CD4-positive, alpha-beta memory T cell (primary cell): Measurements from ENCODE around the gene REC8. TPM values are rescaled to one million over a fixed set of nuclear protein-coding genes. Genes with fewer than 3 reads are reported as not detected.
"Not testable (repeated sequence)": the region's sequence is repeated elsewhere in the genome, so short reads cannot be mapped to it uniquely, and the experiment has no call there.

Experiments
- CTCF ChIA-PET: fragments of 350-600 bp; sonication (Branson Sonifier 250); formaldehyde crosslinking; loops from one replicate; lab custom pipeline; 2021; ENCODE audit warnings: inconsistent platforms; ENCODE audit not compliant: partially characterized antibody; lab: Charles Lee
- POLR2A ChIA-PET: fragments of 350-600 bp; sonication (Branson Sonifier 250); formaldehyde crosslinking; loops from one replicate; lab custom pipeline; 2021; ENCODE audit not compliant: partially characterized antibody; lab: Charles Lee
- DNase-seq, 5 donors: peaks; one replicate each; pipeline versions ENCODE4 v3.0.0 to v3.0.0-alpha.2; 2020 to 2022; ENCODE audit warnings: mixed read lengths in 1 of 5
- H3K27ac ChIP-seq: one replicate; pipeline ENCODE4 v1.7.0; 2013; ENCODE audit warnings: low read depth, low read length
- H3K27me3 ChIP-seq: 2 replicates; pipeline ENCODE4 v1.7.0; 2013; ENCODE audit warnings: mild to moderate bottlenecking, low read length, moderate library complexity; ENCODE audit not compliant: insufficient read depth
- H3K36me3 ChIP-seq: 2 replicates; pipeline ENCODE4 v1.7.0; 2013; ENCODE audit warnings: mild to moderate bottlenecking, low read length, moderate library complexity; ENCODE audit not compliant: insufficient read depth
- H3K4me1 ChIP-seq: 2 replicates; pipeline ENCODE4 v1.7.0; 2013; ENCODE audit warnings: mild to moderate bottlenecking, low read length, moderate library complexity; ENCODE audit not compliant: insufficient read depth
- H3K4me3 ChIP-seq, 2 donors: one replicate each; pipeline ENCODE4 v1.7.0; 2013; ENCODE audit warnings: low read length in 2 of 2, mild to moderate bottlenecking in 1 of 2
- H3K9me3 ChIP-seq, 2 donors: one replicate each; pipeline ENCODE4 v1.7.0; 2013; ENCODE audit warnings: low read length in 2 of 2, control low read depth in 1 of 2; ENCODE audit not compliant: control insufficient read depth in 1 of 2
- H3K27ac Mint-ChIP-seq, 7 donors: one replicate each; pipeline ENCODE4 v1.8.0; 2020 to 2021; ENCODE audit warnings: mixed read lengths in 7 of 7, mild to moderate bottlenecking in 6 of 7, inconsistent platforms in 3 of 7, moderate library complexity in 3 of 7
- H3K27me3 Mint-ChIP-seq, 2 donors: one replicate each; pipeline ENCODE4 v1.8.0; 2020 to 2021; ENCODE audit warnings: mixed read lengths in 2 of 2
- H3K36me3 Mint-ChIP-seq, 2 donors: one replicate each; pipeline ENCODE4 v1.8.0; 2020 to 2021; ENCODE audit warnings: mixed read lengths in 2 of 2, inconsistent platforms in 1 of 2, mild to moderate bottlenecking in 1 of 2
- H3K4me1 Mint-ChIP-seq, 4 donors: one replicate each; pipeline ENCODE4 v1.8.0; 2020 to 2021; ENCODE audit warnings: mixed read lengths in 4 of 4, mild to moderate bottlenecking in 1 of 4
- H3K4me3 Mint-ChIP-seq, 8 donors: one replicate each; pipeline ENCODE4 v1.8.0; 2020 to 2021; ENCODE audit warnings: mixed read lengths in 8 of 8, mild to moderate bottlenecking in 7 of 8, moderate library complexity in 6 of 8, inconsistent platforms in 3 of 8
- H3K9me3 Mint-ChIP-seq, 8 donors: one replicate each; pipeline ENCODE4 v1.8.0; 2020 to 2021; ENCODE audit warnings: mixed read lengths in 8 of 8, mild to moderate bottlenecking in 5 of 8, inconsistent platforms in 3 of 8, moderate library complexity in 1 of 8
- intact Hi-C: fragments of 100-400 bp; cut with micrococcal nuclease; formaldehyde crosslinking; loops from one replicate; pipeline ENCODE4 v1.15.1; 2023
- polyA plus RNA-seq, 2 donors: library from polyadenylated mRNA; unstranded; fragments of 300-500 nt; fragmentation: Illumina TruSeq; gene quantifications; one replicate each; pipeline ENCODE4 v1.2.3, GENCODE V29; 2021
- total RNA-seq, 2 experiments: library from RNA; stranded (reverse); gene quantifications; one replicate each; pipeline ENCODE4 v1.2.3, GENCODE V29; 2021

REC8 gene
- total and polyA plus RNA-seq, 4 experiments from 2014 or later = 2.8 to 30.5 (median 18.8) TPM

DNA sequence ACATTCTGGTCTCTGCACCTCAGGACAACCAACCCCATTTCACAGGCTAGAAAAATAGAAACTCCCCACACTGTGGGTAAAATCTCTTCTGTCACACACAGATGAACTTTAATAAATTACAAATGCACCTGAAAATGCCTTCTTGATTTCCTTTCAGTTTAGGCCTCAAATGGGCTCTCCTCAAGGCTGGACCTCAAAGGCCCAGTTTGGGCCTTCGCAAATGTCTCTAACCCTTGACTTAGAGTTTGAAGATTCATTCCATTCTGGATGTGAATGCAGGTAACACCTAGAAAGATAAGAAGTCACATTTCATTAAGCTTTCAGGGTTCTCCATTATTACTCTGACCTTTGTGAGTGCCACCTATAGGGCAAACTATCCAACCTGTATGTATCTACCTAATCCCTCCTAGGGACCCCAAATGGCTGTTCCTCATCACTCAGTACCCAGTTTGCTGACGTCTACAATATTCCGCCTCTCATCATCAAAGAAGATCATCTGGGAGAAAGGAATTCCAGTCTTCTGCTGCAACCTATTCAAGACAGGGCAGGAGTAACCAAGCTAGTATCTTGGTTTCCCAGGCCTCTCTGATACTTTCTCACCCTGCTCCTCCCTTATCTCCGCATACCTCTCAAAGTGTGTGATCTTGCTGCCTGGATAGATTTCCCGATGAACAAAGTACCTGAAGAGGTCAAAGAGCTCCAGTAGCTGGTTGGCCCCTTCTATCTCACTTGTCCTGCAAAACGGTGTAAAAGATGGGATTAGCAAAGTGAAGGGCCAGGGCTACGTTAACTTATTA is 42.2 kb downstream of the REC8 start:
- no peaks in the 10 kb centered on the region for H3K27me3 ChIP-seq
- intact Hi-C loops = loop anchor here (1.0 to 2.0 kb wide), 6 partner anchors 19 to 99 kb away; partner anchors contain the start of genes DCAF11, EMC9, IPO4 and IRF9
- no peak for DNase-seq
- Mint-ChIP-seq H3K27ac (peak overlapping the region; percentile 95 to 100 (median 99)), H3K4me1 (peaks cover 33 to 72% (median 48%) of the 10 kb centered on the region in 4 donors), H3K27me3 (no peaks in the 10 kb centered on the region), H3K4me3 (peak overlapping the region; percentile 92 to 99 (median 96)), H3K36me3 (peaks cover 21 to 49% of the 10 kb centered on the region in 2 donors), H3K9me3 (peaks cover 0 to 5% (median 0%) of the 10 kb centered on the region in 8 donors)
- H3K9me3 ChIP-seq = no peaks in the 10 kb centered on the region
- peak overlapping the region in 1 of 2 donors; percentile 91 for H3K4me3 ChIP-seq
- peaks cover 23% of the 10 kb centered on the region for H3K36me3 ChIP-seq
- H3K27ac ChIP-seq = peak overlapping the region; percentile 100
- peaks cover 42% of the 10 kb centered on the region for H3K4me1 ChIP-seq
- CTCF ChIA-PET = interaction anchor here (0.6 to 4.9 kb wide), 14 partner anchors 10 to 222 kb away, joined by 3 to 68 read pairs (median 9); partner anchors contain the start of genes CIDEB, DCAF11, DHRS1 and NOP9
- POLR2A ChIA-PET = interaction anchor here (0.7 to 6.6 kb wide), 34 partner anchors 7 to 1156 kb away, joined by 3 to 171 read pairs (median 8); partner anchors contain the start of genes CBLN3, CIDEB, DCAF11 and DHRS1

DNA sequence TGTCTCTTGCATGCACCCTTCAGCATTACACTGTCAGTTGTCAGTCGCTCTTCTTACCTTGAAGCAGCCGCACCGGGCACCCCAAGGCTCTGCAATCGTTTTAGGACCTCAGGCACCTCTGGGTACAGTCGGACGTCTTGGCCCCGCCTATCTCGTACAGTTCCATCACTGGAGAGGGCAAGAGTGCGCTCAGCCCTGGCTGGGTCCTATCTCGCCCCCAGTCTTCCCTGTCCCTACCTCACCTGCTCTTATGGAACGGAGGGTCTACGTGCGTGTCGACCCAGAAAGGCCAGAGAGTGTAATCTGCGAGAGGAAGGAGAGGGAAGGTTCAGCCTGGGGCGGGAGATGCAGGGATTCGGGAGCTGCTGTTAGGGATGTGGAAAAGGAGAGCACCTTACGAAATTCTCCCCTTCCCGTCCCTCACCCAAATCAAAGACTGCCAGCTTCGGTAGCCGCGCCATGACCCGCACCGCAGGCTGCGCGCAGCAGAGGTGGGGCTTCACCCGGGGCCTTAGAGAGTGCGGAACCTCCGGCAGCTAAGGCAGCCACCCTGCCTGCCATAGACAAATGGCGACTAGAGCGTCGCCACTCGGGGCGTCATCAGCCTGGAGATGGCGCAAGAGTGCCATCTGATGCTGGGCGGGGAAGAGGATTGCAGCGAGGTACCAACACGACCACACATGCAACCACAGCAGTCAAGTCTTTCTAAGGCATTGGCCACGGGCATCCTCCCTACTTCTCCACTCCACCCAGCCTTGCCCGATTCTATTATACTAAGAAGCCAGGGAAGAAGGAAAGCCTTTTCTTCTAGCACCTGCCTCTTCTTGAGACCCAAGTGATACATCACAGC is 43.8 kb downstream of the REC8 start, which contains the start of gene MDP1:
Gene MDP1, minus strand, starts transcription at position 572 of the 850 bp plus-strand sequence. Its CDS starts 111 bp downstream, at position 461.
- DNase-seq = peak; percentile 86 to 92 (median 88)
- POLR2A ChIA-PET = interaction anchor here (0.6 to 6.6 kb wide), 32 partner anchors 9 to 895 kb away, joined by 3 to 171 read pairs (median 8); partner anchors contain the start of genes CBLN3, CIDEB, DCAF11 and DHRS1
- peaks cover 6% of the 10 kb centered on the region for H3K36me3 ChIP-seq
- peak within 1 kb of the TSS; percentile 90 to 97 (median 93) for H3K4me3 Mint-ChIP-seq
- H3K4me3 ChIP-seq = peak within 1 kb of the TSS; percentile 94 to 95
- no peaks in the 10 kb centered on the region for H3K27me3 ChIP-seq
- CTCF ChIA-PET = interaction anchor here (0.7 to 4.9 kb wide), 27 partner anchors 9 to 222 kb away, joined by 3 to 68 read pairs (median 5); partner anchors contain the start of genes CIDEB, DCAF11, IPO4 and NRL
- H3K36me3 Mint-ChIP-seq = peaks cover 10 to 36% of the 10 kb centered on the region in 2 donors
- H3K9me3 ChIP-seq = no peaks in the 10 kb centered on the region
- H3K9me3 Mint-ChIP-seq = peaks cover 0 to 5% (median 0%) of the 10 kb centered on the region in 8 donors
- peak within 1 kb of the TSS; percentile 100 for H3K27ac ChIP-seq
- peak within 1 kb of the TSS; percentile 95 to 100 (median 99) for H3K27ac Mint-ChIP-seq
- intact Hi-C loops = loop anchor here (1.0 kb wide), 6 partner anchors 17 to 227 kb away; partner anchors contain the start of genes GMPR2, NEDD8, RABGGTA and SDR39U1
- H3K27me3 Mint-ChIP-seq = no peaks in the 10 kb centered on the region
- peaks cover 42% of the 10 kb centered on the region for H3K4me1 ChIP-seq
- H3K4me1 Mint-ChIP-seq = peaks cover 30 to 56% (median 44%) of the 10 kb centered on the region in 4 donors

DNA sequence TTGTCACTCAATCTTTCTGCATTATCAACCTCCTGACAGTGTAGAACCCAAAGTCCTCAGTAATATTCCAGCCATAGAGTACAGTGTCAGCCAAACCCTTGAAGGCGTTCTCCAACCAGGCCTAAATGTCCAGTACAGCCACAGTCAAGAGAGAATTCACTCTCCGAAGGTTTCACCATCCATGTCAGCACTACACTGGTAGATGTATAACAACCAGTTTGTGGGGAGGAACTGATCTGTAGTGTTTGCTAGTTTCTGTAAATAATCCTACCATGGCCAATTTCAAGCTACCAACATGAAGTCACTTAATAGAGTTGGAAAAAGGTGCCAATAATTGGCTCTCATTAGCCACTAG is 44.4 kb downstream of the REC8 start:
- Mint-ChIP-seq H3K27me3 (no peaks in the 10 kb centered on the region), H3K9me3 (peaks cover 0 to 5% (median 0%) of the 10 kb centered on the region in 8 donors), H3K4me3 (peak overlapping the region; percentile 90 to 97 (median 93)), H3K4me1 (peaks cover 30 to 55% (median 42%) of the 10 kb centered on the region in 4 donors), H3K27ac (peak overlapping the region; percentile 94 to 100 (median 98)), H3K36me3 (peaks cover 9 to 32% of the 10 kb centered on the region in 2 donors)
- ChIA-PET CTCF (interaction anchor here (0.8 to 4.9 kb wide), 19 partner anchors 9 to 107 kb away, joined by 3 to 68 read pairs (median 5); partner anchors contain the start of genes CIDEB, IPO4, TINF2 and TM9SF1), POLR2A (interaction anchor here (0.6 to 6.6 kb wide), 32 partner anchors 9 to 895 kb away, joined by 3 to 171 read pairs (median 8); partner anchors contain the start of genes CBLN3, CIDEB, DCAF11 and DHRS1)
- Histone ChIP-seq H3K4me3 (peak overlapping the region in 1 of 2 donors; percentile 94), H3K9me3 (no peaks in the 10 kb centered on the region), H3K27ac (peak overlapping the region; percentile 100), H3K4me1 (peaks cover 39% of the 10 kb centered on the region), H3K36me3 (peaks cover 2% of the 10 kb centered on the region), H3K27me3 (no peaks in the 10 kb centered on the region)
- DNase-seq = no peak
- intact Hi-C loops = loop anchor here (1.0 kb wide), 6 partner anchors 16 to 226 kb away; partner anchors contain the start of genes GMPR2, NEDD8, RABGGTA and SDR39U1

DNA sequence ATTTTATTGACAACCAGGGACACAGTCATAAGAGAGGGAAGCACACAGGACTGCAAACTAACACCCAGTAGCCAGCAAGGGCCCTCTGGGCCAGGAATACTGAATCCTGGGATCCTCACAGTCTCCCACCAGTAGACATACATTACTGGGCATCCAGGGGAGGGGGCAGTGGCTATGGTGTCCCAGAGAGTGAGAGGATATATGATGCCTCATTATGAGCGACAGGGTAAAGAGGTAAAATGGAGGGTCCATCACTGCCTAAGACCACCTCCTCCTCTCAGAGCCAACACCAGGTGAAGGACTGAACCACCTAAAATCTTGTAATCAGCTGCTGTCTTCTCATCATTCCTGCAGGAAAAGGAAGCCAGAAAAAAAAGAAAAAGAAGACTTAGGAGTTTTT is 45.0 kb downstream of the REC8 start:
- intact Hi-C loops = loop anchor here (1.0 kb wide), 6 partner anchors 15 to 225 kb away; partner anchors contain the start of genes GMPR2, NEDD8, RABGGTA and SDR39U1
- Mint-ChIP-seq H3K36me3 (peaks cover 4 to 27% of the 10 kb centered on the region in 2 donors), H3K27ac (peak overlapping the region in 5 of 7 donors; percentile 52 to 100 (median 95)), H3K4me1 (peaks cover 25 to 49% (median 37%) of the 10 kb centered on the region in 4 donors)
- CTCF ChIA-PET = interaction anchor here (1.3 to 4.9 kb wide), 6 partner anchors 8 to 92 kb away, joined by 5 to 68 read pairs (median 14); partner anchors contain the start of genes CIDEB, IPO4, TINF2 and TM9SF1
- not testable (repeated sequence) for DNase-seq, H3K27me3 Mint-ChIP-seq, H3K9me3 Mint-ChIP-seq, H3K36me3 ChIP-seq, H3K9me3 ChIP-seq, H3K27me3 ChIP-seq, H3K4me3 ChIP-seq, H3K4me3 Mint-ChIP-seq
- POLR2A ChIA-PET = interaction anchor here (0.6 to 6.6 kb wide), 13 partner anchors 8 to 108 kb away, joined by 3 to 171 read pairs (median 21); partner anchors contain the start of genes DHRS1, GMPR2, IPO4 and NEDD8
- peak overlapping the region; percentile 100 for H3K27ac ChIP-seq
- H3K4me1 ChIP-seq = peaks cover 33% of the 10 kb centered on the region

GRCh38 chr14:24219080-24219479 is 47.2 kb downstream of the REC8 start:
- no peak for DNase-seq
- peaks cover 20% of the 10 kb centered on the region for H3K4me1 ChIP-seq
- H3K27me3 Mint-ChIP-seq = no peaks in the 10 kb centered on the region
- H3K27ac ChIP-seq = no peak overlapping the region
- H3K4me3 Mint-ChIP-seq = no peak overlapping the region
- no peak overlapping the region for H3K27ac Mint-ChIP-seq
- no peak overlapping the region for H3K4me3 ChIP-seq
- intact Hi-C loops = no loop called here
- no peaks in the 10 kb centered on the region for H3K27me3 ChIP-seq
- ChIA-PET CTCF (interaction anchor here (1.0 to 2.3 kb wide), 7 partner anchors 10 to 218 kb away, joined by 3 to 9 read pairs (median 4); partner anchors contain the start of genes PSME2 and TINF2), POLR2A (interaction anchor here (1.4 to 2.2 kb wide), 3 partner anchors 14 to 24 kb away, joined by 5 to 6 read pairs (median 6); partner anchors contain the start of genes GMPR2, TINF2 and TM9SF1)
- H3K36me3 Mint-ChIP-seq = peaks cover 4 to 21% of the 10 kb centered on the region in 2 donors
- H3K36me3 ChIP-seq = no peaks in the 10 kb centered on the region
- peaks cover 15 to 27% (median 21%) of the 10 kb centered on the region in 4 donors for H3K4me1 Mint-ChIP-seq
- H3K9me3 Mint-ChIP-seq = peaks cover 0 to 2% (median 0%) of the 10 kb centered on the region in 8 donors
- H3K9me3 ChIP-seq = no peaks in the 10 kb centered on the region

DNA sequence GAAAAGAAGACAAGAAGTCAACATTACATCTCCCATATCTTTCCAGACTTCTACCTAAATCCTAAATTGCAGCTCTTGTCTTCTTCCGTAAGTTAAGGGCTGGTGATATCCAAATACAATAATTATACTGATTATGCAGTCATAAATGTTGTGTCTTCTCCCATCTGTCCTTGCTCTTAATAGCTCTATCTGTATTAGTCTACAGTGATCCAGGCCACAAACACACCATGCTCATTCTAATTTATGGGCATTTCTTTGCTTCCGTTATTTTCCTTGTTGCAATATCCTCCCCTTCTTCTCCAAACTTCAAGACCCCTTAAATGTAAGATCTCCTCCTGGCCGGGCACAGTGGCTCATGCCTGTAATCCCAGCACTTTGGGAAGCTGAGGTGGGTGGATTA is 47.6 kb downstream of the REC8 start:
- Histone ChIP-seq H3K9me3 (no peaks in the 10 kb centered on the region), H3K4me1 (peaks cover 16% of the 10 kb centered on the region), H3K27me3 (no peaks in the 10 kb centered on the region), H3K36me3 (no peaks in the 10 kb centered on the region), H3K4me3 (no peak overlapping the region), H3K27ac (no peak overlapping the region)
- intact Hi-C loops = no loop called here
- no peak overlapping the region for H3K4me3 Mint-ChIP-seq
- H3K4me1 Mint-ChIP-seq = peaks cover 13 to 25% (median 19%) of the 10 kb centered on the region in 4 donors
- no peak for DNase-seq
- CTCF ChIA-PET = interaction anchor here (1.0 to 2.3 kb wide), 9 partner anchors 9 to 217 kb away, joined by 3 to 9 read pairs (median 4); partner anchors contain the start of genes PSME2 and TINF2
- H3K27ac Mint-ChIP-seq = peak overlapping the region in 3 of 7 donors; percentile 24 to 57 (median 37)
- H3K27me3 Mint-ChIP-seq = no peaks in the 10 kb centered on the region
- H3K9me3 Mint-ChIP-seq = peaks cover 0 to 2% (median 0%) of the 10 kb centered on the region in 8 donors
- POLR2A ChIA-PET = interaction anchor here (0.9 to 2.2 kb wide), 6 partner anchors 11 to 52 kb away, joined by 3 to 8 read pairs (median 6); partner anchors contain the start of genes GMPR2, RABGGTA, TINF2 and TM9SF1
- H3K36me3 Mint-ChIP-seq = peaks cover 4 to 23% of the 10 kb centered on the region in 2 donors
